ENCODE data around the gene WHRN. TPM values are rescaled to one million over a fixed set of nuclear protein-coding genes. Genes with fewer than 3 reads are reported as not detected.

The WHRN gene
- polyA plus RNA-seq, 1 donor from 2014 or later, result 2.5 TPM

DNA sequence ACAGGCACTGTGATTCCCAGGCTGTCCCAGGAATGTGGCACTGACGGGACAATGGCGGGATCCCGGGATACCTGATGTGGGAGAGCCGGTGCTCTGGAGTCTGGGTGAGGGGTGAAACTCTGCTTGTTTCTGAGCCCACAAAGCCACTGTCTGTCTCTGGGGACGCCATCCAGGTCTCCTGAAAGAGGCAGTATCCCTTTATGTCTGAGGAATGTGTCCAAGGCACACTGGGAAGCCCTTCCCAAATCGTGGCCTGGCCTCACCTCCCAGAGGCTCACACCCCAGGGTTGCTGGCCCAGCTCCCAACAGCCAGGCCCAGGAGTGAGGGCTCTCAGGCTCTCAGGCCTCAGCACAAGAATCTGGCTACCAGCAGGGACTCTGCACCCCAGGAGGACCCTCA is 148.5 kb downstream of the WHRN start:
- H3K27ac ChIP-seq (ENCODE audit: low read length), result no peak overlapping the region
- no peaks in the 10 kb centered on the region for H3K9me3 ChIP-seq (ENCODE audit: low read length)
- H3F3A ChIP-seq (ENCODE audit: insufficient read depth, low read length, poor library complexity, severe bottlenecking), result no peaks in the 10 kb centered on the region
- no peaks in the 10 kb centered on the region for H3K79me2 ChIP-seq (replicated peaks; ENCODE audit: insufficient read depth, low read length)
- H3K9me2 ChIP-seq (ENCODE audit: insufficient read depth, low read length), result no peaks in the 10 kb centered on the region
- H3K9ac ChIP-seq (ENCODE audit: low read length), result no peak overlapping the region
- H3K36me3 ChIP-seq (ENCODE audit: insufficient read depth, low read length), result no peaks in the 10 kb centered on the region
- no peak overlapping the region for H3K4me3 ChIP-seq (ENCODE audit: low read length)
- H3K4me2 ChIP-seq (ENCODE audit: low read length), result no peak overlapping the region
- H4K20me1 ChIP-seq (ENCODE audit: insufficient read depth), result no peaks in the 10 kb centered on the region
- no peaks in the 10 kb centered on the region for H3K27me3 ChIP-seq (ENCODE audit: insufficient read depth, low read depth, low read length)
- H2AFZ ChIP-seq (ENCODE audit: low read depth, low read length), result no peak overlapping the region
- no peak for TF ChIP-seq TAF1 (IDR thresholded peaks at IDR 0.05; ENCODE audit: low read depth)
- no peak for TF ChIP-seq RAD21 (conservative IDR thresholded peaks at IDR 0.05)
- TF ChIP-seq EP300 (conservative IDR thresholded peaks at IDR 0.05; ENCODE audit: poor library complexity, severe bottlenecking), result no peak
- TF ChIP-seq SMC3 (conservative IDR thresholded peaks at IDR 0.05; ENCODE audit: poor library complexity), result no peak
- TF ChIP-seq, protein P1, sequence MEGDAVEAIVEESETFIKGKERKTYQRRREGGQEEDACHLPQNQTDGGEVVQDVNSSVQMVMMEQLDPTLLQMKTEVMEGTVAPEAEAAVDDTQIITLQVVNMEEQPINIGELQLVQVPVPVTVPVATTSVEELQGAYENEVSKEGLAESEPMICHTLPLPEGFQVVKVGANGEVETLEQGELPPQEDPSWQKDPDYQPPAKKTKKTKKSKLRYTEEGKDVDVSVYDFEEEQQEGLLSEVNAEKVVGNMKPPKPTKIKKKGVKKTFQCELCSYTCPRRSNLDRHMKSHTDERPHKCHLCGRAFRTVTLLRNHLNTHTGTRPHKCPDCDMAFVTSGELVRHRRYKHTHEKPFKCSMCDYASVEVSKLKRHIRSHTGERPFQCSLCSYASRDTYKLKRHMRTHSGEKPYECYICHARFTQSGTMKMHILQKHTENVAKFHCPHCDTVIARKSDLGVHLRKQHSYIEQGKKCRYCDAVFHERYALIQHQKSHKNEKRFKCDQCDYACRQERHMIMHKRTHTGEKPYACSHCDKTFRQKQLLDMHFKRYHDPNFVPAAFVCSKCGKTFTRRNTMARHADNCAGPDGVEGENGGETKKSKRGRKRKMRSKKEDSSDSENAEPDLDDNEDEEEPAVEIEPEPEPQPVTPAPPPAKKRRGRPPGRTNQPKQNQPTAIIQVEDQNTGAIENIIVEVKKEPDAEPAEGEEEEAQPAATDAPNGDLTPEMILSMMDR (IDR thresholded peaks at IDR 0.05; ENCODE audit: poor library complexity, severe bottlenecking), result no peak
- TF ChIP-seq EZH2 (IDR thresholded peaks at IDR 0.05; ENCODE audit: borderline replicate concordance, insufficient read depth, low read length, poor library complexity, severe bottlenecking), result no peak
- TF ChIP-seq MXI1 (conservative IDR thresholded peaks at IDR 0.05; ENCODE audit: poor library complexity, severe bottlenecking), result no peak
- TF ChIP-seq POLR2AphosphoS5 (IDR thresholded peaks at IDR 0.05), result no peak

- H3K36me3 ChIP-seq (ENCODE audit: insufficient read depth, low read length), result no peaks in the 10 kb centered on the region
- no peaks in the 10 kb centered on the region for H3K9me2 ChIP-seq (ENCODE audit: insufficient read depth, low read length)
- no peak for TF ChIP-seq TAF1 (IDR thresholded peaks at IDR 0.05; ENCODE audit: low read depth)
- TF ChIP-seq, protein P2, sequence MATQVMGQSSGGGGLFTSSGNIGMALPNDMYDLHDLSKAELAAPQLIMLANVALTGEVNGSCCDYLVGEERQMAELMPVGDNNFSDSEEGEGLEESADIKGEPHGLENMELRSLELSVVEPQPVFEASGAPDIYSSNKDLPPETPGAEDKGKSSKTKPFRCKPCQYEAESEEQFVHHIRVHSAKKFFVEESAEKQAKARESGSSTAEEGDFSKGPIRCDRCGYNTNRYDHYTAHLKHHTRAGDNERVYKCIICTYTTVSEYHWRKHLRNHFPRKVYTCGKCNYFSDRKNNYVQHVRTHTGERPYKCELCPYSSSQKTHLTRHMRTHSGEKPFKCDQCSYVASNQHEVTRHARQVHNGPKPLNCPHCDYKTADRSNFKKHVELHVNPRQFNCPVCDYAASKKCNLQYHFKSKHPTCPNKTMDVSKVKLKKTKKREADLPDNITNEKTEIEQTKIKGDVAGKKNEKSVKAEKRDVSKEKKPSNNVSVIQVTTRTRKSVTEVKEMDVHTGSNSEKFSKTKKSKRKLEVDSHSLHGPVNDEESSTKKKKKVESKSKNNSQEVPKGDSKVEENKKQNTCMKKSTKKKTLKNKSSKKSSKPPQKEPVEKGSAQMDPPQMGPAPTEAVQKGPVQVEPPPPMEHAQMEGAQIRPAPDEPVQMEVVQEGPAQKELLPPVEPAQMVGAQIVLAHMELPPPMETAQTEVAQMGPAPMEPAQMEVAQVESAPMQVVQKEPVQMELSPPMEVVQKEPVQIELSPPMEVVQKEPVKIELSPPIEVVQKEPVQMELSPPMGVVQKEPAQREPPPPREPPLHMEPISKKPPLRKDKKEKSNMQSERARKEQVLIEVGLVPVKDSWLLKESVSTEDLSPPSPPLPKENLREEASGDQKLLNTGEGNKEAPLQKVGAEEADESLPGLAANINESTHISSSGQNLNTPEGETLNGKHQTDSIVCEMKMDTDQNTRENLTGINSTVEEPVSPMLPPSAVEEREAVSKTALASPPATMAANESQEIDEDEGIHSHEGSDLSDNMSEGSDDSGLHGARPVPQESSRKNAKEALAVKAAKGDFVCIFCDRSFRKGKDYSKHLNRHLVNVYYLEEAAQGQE (IDR thresholded peaks at IDR 0.05; ENCODE audit: borderline replicate concordance), result no peak
- TF ChIP-seq RAD21 (conservative IDR thresholded peaks at IDR 0.05), result no peak
- no peak for TF ChIP-seq MXI1 (conservative IDR thresholded peaks at IDR 0.05; ENCODE audit: poor library complexity, severe bottlenecking)
- no peak for TF ChIP-seq SMC3 (conservative IDR thresholded peaks at IDR 0.05; ENCODE audit: poor library complexity)
- TF ChIP-seq POLR2AphosphoS5 (IDR thresholded peaks at IDR 0.05), result no peak
- TF ChIP-seq EZH2 (IDR thresholded peaks at IDR 0.05; ENCODE audit: borderline replicate concordance, insufficient read depth, low read length, poor library complexity, severe bottlenecking), result no peak
- no peak for TF ChIP-seq EP300 (conservative IDR thresholded peaks at IDR 0.05; ENCODE audit: poor library complexity, severe bottlenecking)
- TF ChIP-seq, protein P1 (IDR thresholded peaks at IDR 0.05; ENCODE audit: poor library complexity, severe bottlenecking), result no peak
Observed at GRCh38 chr9:114355821-114356220, 149.5 kb downstream of the WHRN start.

More at GRCh38 chr9:114355821-114356220, 149.5 kb downstream of the WHRN start:
- Histone ChIP-seq H3K4me3 (ENCODE audit: low read length) (no peak overlapping the region), H3F3A (ENCODE audit: insufficient read depth, low read length, poor library complexity, severe bottlenecking) (no peaks in the 10 kb centered on the region), H2AFZ (ENCODE audit: low read depth, low read length) (no peak overlapping the region), H3K27ac (ENCODE audit: low read length) (no peak overlapping the region), H3K27me3 (ENCODE audit: insufficient read depth, low read depth, low read length) (no peaks in the 10 kb centered on the region), H4K20me1 (ENCODE audit: insufficient read depth) (no peaks in the 10 kb centered on the region), H3K4me2 (ENCODE audit: low read length) (no peak overlapping the region), H3K9ac (ENCODE audit: low read length) (no peak overlapping the region), H3K9me3 (ENCODE audit: low read length) (no peaks in the 10 kb centered on the region), H3K79me2 (replicated peaks; ENCODE audit: insufficient read depth, low read length) (no peaks in the 10 kb centered on the region)

Small RNA genes within 50 kb of the gene (small RNA-seq; reads per million reads assigned to genes)
- gene AL138895.2, result 0 reads per million in 3 experiments

Other genes with a start within 250 kb of the WHRN start
- not detected in 2 replicates for gene ORM1, start 182.4 kb downstream of the WHRN start, polyA plus RNA-seq
- gene ORM2, start 175.6 kb downstream of the WHRN start, polyA plus RNA-seq, result not detected in 2 replicates
- 1.2 and 1.8 TPM in 2 replicates for gene AKNA, start 117.5 kb downstream of the WHRN start, polyA plus RNA-seq
- 699 and 802 TPM in 2 replicates for gene ATP6V1G1, start 82.3 kb upstream of the WHRN start, polyA plus RNA-seq
- gene TMEM268, start 105.8 kb upstream of the WHRN start, polyA plus RNA-seq, result 8.5 TPM in 2 replicates
- not detected in 2 replicates for gene TEX53, start 152.3 kb upstream of the WHRN start, polyA plus RNA-seq
- gene TEX48, start 176.7 kb upstream of the WHRN start, polyA plus RNA-seq, result not detected in 2 replicates

All from neural cell (in vitro differentiated cells).